ENCODE measurements around the gene FARS2.

The FARS2 gene

DNA sequence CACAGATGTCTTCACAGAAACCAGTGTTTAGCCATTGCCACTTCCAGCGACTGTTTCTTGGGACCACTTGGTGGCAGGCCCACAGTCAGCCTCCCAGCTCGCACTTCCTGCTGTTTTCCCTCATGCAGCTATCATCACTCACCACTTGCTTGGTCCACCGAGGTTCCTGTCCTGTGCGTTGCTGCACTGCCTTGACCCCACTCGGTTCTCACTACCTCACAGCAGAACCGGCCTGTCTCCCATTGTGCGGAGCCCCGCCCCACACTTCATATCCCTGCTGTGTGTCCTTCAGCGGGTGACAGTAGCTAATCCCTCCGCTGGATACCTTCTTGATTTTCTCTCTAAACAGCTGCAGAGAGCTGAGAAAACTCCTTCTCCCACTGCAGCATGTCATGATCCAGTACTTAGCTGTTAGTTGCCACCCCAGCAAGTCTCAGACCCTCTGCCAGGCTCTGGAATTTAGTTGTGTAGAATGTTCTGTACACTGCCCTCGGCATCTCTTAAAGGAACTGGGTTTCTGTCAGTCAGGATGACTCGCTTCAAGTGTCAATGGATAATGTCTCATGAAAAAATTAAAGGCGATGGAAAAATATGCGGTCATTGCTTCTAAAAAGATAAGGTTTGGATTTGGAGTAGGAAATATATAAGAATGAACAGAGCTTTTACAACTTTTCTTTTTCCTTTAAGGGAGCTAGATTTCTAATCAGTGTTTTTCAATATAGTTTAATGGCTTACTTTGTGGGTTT lies 208.0 kb downstream of the FARS2 start:
- TF ChIP-seq ZNF274 (IDR thresholded peaks at IDR 0.05; ENCODE audit: low read depth, low read length): no peak
- H3K4me3 ChIP-seq (ENCODE audit: low read length): no peak overlapping the region

- TF ChIP-seq ZNF274 (IDR thresholded peaks at IDR 0.05; ENCODE audit: low read depth, low read length): no peak
- H3K4me3 ChIP-seq (ENCODE audit: low read length): no peak overlapping the region
Measured at GRCh38 chr6:5471044-5471443, 209.7 kb downstream of the FARS2 start.

- no peak for TF ChIP-seq ZNF274 (IDR thresholded peaks at IDR 0.05; ENCODE audit: low read depth, low read length)
- no peak overlapping the region for H3K4me3 ChIP-seq (ENCODE audit: low read length)
Measured at GRCh38 chr6:5471637-5472398, 210.5 kb downstream of the FARS2 start.

- no peak for TF ChIP-seq ZNF274 (IDR thresholded peaks at IDR 0.05; ENCODE audit: low read depth, low read length)
Measured at GRCh38 chr6:5472571-5472970, 211.3 kb downstream of the FARS2 start.

DNA sequence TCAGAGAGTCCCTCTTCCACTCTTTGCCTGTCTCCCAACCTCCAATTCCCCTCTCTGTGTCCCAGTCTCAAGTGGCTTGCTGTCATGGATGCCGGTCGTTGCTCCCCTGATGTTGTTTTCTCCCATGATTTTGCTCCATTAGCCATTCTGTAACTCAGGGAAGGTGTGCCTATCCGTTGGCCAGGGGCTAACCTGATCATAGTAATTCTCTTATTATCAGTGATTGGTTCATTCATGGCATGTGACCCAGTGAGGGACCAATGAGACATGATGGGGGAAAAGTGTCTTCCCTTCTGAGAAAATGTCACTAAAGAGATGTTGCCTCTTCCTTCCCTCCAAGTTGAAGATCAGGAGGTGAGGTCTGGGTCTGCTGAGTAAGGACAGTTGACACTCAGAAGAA lies 214.5 kb downstream of the FARS2 start:
- no peak overlapping the region for H3K4me3 ChIP-seq (ENCODE audit: low read length)
- no peak for TF ChIP-seq ZNF274 (IDR thresholded peaks at IDR 0.05; ENCODE audit: low read depth, low read length)

More at GRCh38 chr6:5472571-5472970, 211.3 kb downstream of the FARS2 start:
- H3K4me3 ChIP-seq (ENCODE audit: low read length): no peak overlapping the region

GRCh38 chr6:5478380-5478779 lies 217.1 kb downstream of the FARS2 start:
- TF ChIP-seq ZNF274 (IDR thresholded peaks at IDR 0.05; ENCODE audit: low read depth, low read length): no peak

GRCh38 chr6:5481033-5481432 lies 219.7 kb downstream of the FARS2 start:
- no peak overlapping the region for H3K4me3 ChIP-seq (ENCODE audit: low read length)
- no peak for TF ChIP-seq ZNF274 (IDR thresholded peaks at IDR 0.05; ENCODE audit: low read depth, low read length)

More at GRCh38 chr6:5478380-5478779, 217.1 kb downstream of the FARS2 start:
- no peak overlapping the region for H3K4me3 ChIP-seq (ENCODE audit: low read length)

DNA sequence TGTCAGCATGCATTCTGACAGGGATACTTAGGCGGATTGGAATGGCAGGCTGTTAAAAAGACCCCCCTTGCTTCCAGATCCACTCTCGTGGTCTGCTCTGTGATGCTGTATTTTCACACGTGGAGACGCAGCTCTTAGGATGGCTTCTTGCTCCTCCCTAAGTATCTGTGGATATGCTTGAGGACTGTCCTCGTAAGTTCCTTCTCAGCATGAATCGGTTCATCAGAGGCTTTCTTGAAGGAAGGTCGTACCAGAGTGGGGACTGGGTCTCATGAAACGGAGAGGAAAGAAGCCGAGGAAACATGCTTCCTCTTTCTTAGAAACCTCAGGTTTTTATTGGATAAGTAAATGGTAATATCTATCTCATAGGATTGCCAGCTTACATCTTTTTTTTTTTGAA lies 220.4 kb downstream of the FARS2 start:
- no peak overlapping the region for H3K4me3 ChIP-seq (ENCODE audit: low read length)
- TF ChIP-seq ZNF274 (IDR thresholded peaks at IDR 0.05; ENCODE audit: low read depth, low read length): no peak

DNA sequence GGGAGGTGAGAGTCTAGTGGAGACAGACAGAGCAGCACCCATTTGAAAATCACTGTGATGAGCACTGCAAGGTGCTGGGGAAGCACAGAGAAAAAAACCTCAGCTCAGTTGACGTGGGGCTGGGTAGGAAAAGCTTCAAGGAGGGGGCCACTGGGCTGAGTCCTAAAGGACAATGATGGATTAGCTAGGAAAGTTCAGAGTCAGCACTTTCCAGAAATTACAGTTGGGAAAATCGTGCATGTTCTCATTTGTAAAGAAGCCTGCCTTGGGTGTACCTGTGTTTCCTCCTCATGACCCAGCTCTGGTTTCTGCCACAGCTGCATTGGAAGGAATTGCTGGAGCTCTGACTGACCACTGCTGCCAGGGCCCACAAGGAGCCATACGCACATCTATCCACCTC lies 221.3 kb downstream of the FARS2 start:
- no peak for TF ChIP-seq ZNF274 (IDR thresholded peaks at IDR 0.05; ENCODE audit: low read depth, low read length)
- H3K4me3 ChIP-seq (ENCODE audit: low read length): no peak overlapping the region

DNA sequence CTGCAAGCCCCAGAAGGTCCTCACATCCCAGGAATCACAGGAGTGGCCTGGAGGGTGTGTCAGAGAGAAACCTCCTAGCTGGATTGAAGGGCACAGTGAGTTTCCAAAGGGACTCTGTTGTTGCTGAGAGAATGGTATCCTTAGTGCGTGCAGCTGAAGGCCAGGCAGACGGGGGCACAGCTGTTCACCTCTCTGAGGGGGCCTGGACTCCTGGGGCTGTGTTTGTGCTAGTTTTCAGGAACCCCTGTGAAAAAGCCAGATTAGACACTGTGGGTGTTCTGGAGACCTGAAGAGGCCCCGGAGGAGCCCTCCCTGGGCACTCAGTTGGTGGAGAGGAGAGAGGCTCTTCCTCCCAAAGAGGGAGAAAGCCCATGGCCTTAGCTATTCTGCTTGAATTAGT lies 223.4 kb downstream of the FARS2 start:
- no peak for TF ChIP-seq ZNF274 (IDR thresholded peaks at IDR 0.05; ENCODE audit: low read depth, low read length)
- no peak overlapping the region for H3K4me3 ChIP-seq (ENCODE audit: low read length)

DNA sequence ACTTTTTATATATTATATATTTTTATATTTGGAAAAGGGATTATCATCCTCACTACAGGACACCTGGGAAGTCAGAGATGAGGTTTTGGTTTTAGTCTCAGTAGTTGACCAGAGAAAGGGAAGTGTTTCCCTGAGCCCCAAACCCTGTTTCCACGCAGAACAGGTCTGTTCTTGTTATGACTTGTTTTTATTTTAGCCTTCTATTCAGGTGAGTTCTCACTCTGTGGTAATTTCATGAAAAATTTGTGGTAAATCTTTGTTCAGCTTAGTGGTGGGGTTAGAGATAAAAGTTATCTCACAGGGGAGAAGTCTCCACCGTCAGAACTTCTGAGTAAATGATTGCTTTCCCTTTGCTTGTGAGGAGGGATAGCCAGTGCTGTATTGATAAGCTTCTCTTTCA lies 224.9 kb downstream of the FARS2 start:
- TF ChIP-seq ZNF274 (IDR thresholded peaks at IDR 0.05; ENCODE audit: low read depth, low read length): no peak
- peak overlapping the region; percentile 39; the same call in 1 of the 2 replicates for H3K4me3 ChIP-seq (ENCODE audit: low read length)

DNA sequence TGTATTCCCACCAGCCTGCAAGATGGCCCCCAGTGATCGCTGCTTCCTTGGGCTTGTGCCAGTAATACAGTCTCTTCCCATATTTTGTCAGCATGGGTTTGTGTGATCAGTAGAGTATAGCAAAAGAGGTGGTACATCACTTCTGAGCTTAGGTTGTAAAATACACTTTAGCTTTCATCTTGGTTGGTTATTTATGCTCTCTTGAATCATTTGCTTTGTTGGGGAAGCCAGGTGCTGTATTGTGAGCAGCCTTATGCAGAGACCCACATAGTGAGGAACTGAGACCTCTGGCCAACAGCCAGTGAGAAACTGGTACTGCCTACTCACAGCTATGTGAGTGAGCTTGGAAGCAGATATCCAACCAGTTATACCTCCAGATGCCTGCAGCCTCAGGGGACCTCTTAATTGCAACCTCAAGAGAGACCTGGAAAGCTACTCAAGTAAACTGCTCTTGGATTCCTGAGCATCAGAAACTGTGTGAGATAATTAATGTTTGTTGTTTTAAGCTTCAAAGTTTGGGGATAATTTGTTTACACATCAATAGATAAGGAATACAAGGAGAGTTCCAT lies 229.3 kb downstream of the FARS2 start:
- H3K4me3 ChIP-seq (ENCODE audit: low read length): no peak overlapping the region
- TF ChIP-seq ZNF274 (IDR thresholded peaks at IDR 0.05; ENCODE audit: low read depth, low read length): no peak

DNA sequence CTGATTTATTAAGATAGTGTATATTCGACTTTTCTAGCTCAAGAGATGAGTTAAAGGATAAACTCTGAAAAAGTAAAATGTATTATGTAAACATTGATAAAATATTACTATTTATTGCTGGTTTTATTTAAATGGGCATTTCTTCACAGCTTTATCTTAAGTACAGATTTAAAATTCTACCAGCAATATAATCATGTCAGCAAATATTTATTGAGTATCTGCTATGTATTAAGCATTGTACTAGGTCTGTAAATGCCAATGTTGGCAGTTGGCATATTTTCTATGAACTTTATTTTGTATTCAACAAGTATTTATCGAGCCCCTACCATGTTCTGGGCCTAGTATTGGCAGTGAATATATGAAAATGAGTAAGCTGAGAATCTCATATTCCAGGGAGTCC lies 231.0 kb downstream of the FARS2 start:
- no peak overlapping the region for H3K4me3 ChIP-seq (ENCODE audit: low read length)
- no peak for TF ChIP-seq ZNF274 (IDR thresholded peaks at IDR 0.05; ENCODE audit: low read depth, low read length)

GRCh38 chr6:5493806-5494205 lies 232.5 kb downstream of the FARS2 start:
- no peak for TF ChIP-seq ZNF274 (IDR thresholded peaks at IDR 0.05; ENCODE audit: low read depth, low read length)
- no peak overlapping the region for H3K4me3 ChIP-seq (ENCODE audit: low read length)
